Measurements from ENCODE around the gene SERPINB2.

SERPINB2 gene, protein sequence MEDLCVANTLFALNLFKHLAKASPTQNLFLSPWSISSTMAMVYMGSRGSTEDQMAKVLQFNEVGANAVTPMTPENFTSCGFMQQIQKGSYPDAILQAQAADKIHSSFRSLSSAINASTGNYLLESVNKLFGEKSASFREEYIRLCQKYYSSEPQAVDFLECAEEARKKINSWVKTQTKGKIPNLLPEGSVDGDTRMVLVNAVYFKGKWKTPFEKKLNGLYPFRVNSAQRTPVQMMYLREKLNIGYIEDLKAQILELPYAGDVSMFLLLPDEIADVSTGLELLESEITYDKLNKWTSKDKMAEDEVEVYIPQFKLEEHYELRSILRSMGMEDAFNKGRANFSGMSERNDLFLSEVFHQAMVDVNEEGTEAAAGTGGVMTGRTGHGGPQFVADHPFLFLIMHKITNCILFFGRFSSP

DNA sequence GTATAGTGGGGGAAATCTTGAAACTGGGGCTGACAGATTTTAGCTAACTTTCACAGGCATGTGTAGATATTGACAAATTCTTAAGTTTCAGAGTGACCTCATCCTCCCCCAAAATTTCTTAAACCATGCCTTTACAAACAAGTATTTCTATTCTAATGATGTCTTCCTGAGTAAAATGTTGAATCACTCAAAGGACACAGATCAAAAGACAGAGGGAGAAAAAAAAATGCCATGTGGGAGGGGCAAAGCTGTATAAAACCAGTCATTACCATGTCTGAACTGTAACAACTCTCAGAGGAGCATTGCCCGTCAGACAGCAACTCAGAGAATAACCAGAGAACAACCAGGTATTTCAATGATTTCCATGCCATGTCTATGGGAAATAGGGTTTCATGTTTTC is at the start of gene SERPINB2:
SERPINB2 (plus strand) TSS at position 282 of the 400 bp plus-strand sequence. CDS start 3,740 bp downstream, outside the sequence.
- peak; percentile 35 for DNase-seq (ENCODE audit: low read depth)

DNA sequence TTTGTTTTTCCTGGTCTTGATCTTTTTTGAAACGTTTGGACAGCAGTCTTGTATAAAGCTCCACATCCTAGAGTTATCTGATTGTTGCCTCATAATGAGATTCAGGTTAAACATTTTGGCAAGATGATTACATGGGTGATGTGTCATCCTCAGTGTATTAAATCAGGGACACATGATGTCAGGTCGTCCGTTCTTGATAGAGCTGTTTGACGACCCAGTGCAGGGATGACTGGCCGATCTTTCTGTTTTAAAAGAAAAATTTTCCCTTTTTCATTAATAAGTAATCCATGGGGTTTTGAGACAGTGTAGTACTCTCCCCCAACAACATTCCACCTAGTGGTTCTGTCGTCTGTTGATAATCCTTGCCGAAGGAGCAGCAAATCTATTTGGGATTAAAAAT is 44.5 kb upstream of the SERPINB2 start:
- no peak for DNase-seq (ENCODE audit: low read depth)

DNA sequence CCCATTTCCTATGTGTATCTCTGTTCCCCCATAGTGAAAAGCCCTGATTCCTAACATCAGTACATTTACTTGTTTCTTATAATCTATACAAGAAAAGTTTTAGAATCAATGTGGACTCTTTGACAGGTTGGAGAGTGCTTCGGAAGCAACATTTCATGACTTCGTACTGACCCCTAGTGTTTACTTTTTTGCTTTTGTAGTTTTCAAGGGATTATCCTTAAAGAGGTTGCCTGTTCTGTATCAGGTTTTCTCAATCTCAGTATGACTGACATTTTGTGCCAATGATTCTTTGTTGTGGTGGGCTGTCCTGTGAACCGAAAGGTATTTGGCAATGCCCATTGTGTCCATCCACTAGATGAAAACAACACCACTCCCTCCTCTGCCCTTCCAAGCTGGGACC is 43.3 kb upstream of the SERPINB2 start:
- peak; percentile 66 for DNase-seq (ENCODE audit: low read depth)

DNA sequence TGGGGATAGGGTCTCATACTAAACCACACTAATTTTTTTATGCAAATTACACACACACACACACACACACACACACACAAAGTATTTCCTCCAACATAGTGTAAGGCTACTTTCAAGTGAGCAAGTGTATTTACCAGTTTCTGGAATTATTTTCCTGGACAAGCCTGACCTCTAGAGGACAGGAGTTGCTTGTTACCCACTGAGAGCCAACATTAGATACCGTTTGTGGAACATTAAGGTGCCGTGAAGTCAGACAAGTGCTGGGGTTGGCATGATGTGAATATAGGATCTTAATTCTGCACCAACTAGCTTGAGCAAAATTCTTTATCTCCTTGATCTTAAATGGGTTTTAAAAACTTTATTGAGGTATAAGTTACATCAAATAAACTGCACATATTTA is 39.3 kb upstream of the SERPINB2 start:
- peak; percentile 75 for DNase-seq (ENCODE audit: low read depth)

DNA sequence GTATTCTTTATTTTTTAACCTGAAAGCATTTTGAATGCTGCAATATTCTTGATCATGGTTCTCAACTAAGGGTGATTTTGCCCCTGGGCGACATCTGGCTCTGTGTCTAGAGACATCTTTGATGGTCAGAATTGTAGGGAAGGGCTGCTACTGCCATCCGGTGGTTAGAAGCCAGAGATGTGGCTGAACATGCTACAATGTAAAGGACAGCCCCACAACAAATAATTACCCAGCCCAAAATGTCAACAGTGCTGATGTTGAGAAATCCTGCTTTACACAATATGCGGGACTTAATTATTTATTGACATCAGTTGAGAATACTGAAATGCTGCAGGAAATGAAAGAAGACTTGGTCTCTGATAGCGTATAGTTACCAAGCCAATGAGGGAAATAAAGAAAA is 37.5 kb upstream of the SERPINB2 start:
- peak; percentile 59 for DNase-seq (ENCODE audit: low read depth)

DNA sequence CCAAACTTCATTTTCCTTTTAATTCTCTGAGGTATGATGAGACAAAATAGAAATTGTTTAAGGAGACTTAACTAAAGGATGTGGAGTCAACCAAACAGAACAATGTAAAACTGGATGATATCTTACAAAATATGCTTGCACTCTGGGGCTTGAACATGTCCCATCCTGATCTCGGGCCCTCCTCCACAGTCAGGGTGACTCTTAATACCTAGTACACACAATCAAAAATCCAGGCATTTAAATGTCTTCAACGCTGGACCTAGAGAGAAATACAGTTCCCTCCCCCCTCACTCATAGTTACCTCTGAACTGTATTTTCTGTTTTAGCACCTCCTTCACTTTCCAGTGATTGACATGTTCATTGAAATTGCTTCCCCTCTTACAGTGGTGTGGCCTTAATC is 36.9 kb upstream of the SERPINB2 start:
- DNase-seq (ENCODE audit: low read depth) = no peak

DNA sequence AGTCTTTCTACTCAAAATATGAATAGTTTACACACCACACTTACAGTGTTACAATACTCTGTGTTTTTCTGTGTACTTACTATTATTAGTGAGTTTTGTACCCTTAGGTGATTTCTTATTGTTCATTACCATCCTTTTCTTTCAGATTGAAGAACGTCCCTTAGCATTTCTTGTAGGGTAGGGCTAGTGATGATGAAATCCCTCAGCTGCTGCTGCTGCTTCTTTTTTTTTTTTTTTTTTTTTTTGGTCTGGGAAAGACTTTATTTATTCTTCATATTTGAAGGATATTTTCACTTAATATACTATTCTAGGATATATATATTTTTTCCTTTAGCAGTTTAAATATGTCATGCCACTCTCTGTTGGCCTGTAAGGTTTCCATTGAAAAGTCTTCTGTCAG is 29.0 kb upstream of the SERPINB2 start:
- no peak for DNase-seq (ENCODE audit: low read depth)

DNA sequence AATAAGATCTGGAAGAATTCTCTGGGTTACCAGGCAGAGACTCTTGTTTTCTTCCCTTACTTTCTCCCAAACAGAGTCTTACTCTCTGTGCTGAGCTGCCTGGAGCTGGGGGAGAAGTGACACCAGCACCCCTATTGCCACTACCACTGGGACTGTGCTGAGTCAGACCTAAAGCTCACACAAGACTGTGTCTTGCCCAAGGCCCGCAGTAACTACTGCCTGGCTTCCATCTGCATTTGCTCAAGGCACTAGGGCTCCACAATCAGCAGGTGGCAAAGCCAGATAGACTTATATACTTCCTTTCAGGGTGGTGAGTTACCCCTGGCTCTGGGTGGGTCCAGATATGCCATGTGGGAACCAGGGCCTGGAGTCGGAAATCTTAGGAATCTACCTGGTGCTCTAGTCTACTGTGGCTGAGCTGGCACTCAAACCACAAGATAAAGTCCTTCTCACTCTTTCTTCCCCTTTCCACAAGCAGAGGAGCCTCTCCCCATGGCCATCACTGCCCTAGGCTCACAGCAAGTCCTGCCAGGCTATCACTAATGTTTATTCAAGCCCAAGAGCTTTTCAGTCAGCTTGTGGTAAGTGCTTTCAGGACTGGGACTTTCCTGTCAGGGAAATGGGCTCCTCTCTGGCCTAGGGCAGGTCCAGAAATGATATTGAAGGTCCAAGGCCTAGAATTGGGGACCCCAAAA is 27.6 kb upstream of the SERPINB2 start:
- no peak for DNase-seq (ENCODE audit: low read depth)

DNA sequence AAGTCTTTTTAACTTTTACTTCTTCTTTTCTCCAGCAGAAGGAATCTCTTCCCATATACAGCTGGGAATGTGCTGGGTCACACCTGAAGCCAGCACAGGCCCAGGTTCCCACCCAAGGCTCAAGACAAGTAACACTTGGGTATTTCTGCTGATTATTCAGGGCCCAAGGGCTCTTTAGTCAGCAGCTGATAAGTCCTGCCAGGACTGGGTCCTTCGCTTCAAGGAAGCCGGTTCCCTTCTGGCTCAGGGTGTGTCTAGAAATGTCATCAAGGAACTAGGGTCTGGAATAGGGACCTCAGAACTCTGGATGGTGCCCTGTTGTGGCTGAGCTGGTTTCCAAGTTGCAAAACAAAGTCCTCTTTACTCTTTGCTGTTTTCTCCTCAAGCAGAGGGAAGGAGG is 27.0 kb upstream of the SERPINB2 start:
- DNase-seq (ENCODE audit: low read depth) = no peak

DNA sequence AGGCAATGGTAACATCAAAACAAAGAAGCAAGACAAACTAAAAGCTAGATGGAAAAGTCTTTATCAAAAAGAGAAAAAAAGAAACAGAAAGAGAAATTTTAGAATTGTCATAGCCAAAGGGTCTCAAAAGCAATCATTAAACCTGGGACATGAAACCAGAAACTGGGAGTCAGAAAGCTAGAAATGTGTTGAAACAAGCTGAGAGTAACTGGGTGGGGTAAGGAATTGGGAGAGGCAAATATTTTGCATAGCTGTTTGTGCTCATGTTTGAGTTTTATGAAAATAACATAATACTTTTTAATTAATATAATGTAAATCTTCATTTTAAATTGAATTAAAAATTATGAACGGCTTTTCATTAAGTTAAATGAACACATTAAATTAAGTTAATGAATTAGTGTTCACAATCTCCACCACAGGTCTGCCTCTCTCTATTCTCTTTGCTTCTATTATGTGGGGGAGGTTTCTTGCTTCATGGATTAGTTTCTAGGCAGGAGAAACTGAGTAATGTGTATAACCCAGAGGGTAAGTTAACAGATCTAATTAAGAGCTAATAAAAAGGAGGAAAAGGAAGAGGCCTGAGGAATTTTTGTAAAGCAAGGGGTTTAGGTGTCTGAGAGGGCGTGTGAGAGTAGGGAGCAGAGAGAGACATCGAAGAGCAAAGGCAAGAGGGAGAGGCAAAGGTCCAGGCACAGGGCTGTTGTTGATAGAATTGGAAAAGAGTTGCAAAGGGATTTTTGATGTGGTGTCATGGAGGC is 20.0 kb upstream of the SERPINB2 start:
- DNase-seq (ENCODE audit: low read depth) = no peak

DNA sequence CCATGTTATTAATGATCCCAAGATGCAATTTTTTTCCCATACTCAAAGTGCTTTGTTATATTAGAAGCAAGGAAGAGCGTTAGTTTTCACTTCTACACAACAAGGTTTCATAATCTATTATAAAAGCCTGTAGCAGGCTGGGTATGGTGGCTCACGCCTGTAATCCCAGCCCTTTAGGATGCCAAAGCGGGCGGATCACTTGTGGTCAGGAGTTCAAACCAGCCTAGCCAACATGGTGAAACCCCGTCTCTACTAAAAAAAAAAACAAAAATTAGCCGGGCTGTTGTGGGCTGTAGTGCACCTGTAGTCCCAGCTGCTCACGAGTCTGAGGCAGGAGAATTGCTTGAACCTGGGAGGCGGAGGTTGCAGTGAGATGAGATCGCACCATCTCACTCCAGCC is 19.0 kb upstream of the SERPINB2 start:
- DNase-seq (ENCODE audit: low read depth) = no peak

DNA sequence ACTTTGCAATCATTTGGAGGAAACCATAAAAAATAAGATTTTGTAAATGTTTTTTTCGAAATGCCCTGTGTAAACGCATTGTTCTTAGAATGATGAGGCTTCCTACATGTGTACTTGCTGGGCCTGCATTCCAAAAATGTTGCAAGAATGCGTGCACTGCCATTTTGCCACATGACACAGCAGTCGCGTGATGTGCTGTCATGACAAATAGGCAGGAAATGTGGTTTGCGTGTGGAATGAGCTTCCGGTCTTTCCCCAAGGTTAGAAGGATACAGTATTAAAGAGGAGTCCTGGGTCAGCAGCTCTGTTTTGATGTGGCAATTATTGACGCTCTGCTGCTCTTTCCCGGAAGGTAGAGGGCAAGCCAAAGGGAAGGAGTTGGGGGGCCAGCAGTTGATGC is 18.1 kb upstream of the SERPINB2 start:
- peak; percentile 94 for DNase-seq (ENCODE audit: low read depth)

DNA sequence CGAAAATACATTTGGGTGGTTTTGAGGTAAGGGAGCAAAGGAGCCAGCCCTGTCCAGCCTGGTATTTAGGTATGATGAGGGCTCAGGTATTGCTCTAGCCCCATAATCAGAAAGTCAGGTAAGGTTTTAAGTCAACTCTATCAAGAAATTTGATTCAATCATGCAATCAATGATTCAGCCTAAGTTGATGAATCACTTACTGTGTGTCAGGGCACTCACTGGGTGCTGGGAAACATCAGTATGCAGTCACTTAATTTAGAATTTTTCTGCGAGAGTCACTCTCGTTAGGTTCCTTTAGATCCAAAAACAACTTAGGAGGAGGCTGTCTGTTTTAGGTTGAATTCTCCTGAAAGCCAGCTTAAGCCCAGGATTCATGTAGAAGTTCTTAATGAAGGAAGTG is 17.7 kb upstream of the SERPINB2 start:
- DNase-seq (ENCODE audit: low read depth) = peak; percentile 77

DNA sequence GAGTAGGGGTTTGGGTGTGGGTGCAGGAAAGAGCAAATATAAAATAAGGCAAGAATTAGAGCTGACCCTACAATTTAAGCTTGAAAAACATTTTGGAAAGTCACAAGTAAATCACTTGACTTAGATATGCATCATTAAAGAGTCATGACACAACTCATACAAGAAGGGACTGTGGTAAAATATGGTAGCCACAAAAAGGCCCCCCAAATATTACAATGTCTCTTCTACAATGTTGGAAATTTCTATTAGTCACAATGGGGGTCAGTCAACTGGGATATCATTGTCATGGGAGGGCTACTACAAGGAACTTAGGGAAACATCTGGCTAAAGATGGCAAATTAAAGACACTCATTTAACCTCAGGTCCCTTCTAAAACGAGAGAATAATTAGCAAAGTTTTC is 15.7 kb upstream of the SERPINB2 start:
- DNase-seq (ENCODE audit: low read depth) = no peak

DNA sequence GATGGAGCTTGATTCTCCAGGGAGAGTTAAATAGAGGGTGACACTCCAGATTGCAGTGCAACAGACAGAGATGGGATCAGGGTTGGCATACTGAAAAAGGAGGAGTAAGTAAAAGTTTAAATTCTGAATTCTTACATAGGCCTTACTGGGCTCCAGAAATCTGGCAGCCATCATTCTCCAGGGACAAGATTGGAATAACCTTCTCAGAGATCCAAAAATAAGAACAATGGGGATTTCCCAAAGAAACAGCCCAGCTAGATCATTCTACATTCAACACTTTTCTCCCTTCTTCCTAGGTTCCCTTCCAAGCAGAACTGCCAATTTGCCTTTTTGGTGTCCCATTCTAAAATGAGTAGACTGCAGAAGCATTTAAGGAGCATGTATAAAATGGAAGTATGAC is 14.9 kb upstream of the SERPINB2 start:
- no peak for DNase-seq (ENCODE audit: low read depth)

DNA sequence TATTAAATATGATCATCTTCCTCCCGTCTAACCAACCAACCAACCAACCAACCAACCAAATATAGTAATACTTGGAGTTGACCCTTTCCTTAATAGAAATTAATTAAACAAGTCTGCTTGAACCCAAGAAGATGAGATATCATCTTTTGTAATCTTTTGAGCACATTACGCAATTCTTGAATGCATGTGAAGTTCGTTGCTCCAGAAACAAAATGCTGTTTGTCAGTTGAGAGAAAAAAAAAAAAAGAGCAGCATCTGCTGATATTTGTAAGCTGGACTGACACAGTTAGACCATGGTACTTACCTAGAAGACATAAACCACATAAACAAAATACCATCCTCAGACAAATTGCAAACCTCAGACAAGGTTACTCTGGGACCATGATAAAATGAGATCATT is 9.2 kb upstream of the SERPINB2 start:
- DNase-seq (ENCODE audit: low read depth) = peak; percentile 34

DNA sequence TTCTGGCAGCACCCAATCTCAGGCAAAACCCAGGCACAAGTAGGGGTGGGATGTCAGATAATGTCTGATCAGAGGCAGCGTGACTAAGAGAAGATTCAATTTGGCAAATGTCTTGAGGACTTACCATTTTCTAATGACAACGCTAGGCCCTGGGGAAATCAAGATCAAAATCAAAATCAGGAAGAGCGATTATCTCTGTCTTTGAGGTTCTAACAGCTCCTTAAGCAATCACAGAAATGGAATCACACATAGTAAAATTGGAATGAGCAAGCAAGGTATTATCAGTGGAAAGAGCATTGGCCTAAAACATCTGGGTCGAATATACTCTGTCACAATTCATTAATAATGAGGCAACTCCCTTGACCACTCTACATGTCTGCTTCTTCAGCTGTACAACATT is 8.6 kb upstream of the SERPINB2 start:
- DNase-seq (ENCODE audit: low read depth) = peak; percentile 11

DNA sequence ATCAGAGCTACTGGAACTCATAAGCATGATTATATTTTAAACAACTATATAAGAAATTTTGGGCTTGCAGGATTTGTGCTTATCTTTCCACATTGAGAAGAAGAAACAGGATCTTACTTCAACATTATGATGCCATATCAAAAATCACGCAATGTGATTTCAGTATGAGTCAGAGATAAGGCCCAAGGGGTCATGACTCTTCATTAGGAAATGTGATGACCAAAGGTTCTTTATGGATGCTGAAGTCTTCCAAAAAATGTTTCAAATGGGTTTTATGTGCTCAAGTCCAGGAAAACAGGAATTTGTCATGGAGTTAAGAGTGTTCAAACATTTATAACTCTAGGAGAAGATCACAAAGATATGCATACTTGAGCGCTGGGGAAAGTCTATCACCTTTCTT is 7.8 kb upstream of the SERPINB2 start:
- peak; percentile 47 for DNase-seq (ENCODE audit: low read depth)

DNA sequence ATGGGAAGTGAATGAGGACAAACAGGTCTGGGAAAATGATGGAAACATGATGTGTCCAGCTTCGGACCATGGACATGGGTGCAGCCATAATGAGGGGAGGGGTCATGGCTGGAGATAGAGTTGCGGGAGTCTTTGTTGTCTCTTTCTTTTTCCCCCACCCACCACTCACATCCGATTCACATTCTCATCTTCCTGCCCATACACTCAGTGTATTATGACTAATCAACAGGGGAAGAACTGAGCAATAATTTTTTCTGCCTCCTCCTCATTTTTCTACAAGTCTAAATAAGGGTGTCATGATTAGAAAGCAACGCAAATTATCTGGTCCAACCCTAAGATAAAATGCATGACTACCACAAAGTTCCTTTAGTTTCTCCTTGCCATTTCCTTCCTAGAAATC is 5.7 kb upstream of the SERPINB2 start:
- DNase-seq (ENCODE audit: low read depth) = peak; percentile 48

DNA sequence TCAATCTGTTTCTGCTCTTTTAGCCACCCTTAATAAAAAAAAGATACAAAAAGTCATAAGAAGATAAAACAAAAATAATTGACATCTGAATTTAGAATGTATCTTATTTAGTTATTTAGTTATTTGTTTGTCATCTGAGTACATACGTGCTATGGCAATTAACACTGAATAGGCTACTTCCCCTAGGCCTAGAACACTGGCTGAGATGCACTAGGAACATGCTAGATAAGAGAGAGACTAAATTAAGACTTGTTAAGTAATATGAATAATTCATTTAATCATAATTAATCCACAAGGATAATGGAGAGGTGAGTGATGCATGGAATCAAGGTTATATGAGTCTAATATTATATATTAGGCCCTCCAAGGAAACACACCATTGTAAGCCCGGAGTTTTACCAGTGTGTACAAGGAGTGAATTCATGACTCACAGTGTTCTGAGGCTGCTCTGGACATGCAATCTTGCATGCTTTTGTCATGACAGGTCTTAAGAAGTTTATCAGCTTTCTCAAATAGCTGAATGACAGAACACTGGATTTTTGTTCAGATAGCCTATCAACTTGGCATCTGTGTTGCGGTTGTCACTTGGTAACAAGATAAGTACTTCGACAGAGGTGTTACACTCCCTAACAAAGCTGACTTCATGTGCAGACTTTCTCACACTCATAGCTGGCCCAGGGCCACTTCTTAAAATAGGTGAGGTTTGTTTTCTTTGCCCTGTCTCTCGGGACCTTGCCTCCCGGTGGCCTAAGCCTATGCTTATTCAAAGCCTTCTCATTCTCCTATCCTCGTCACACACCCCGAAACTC is 5.0 kb upstream of the SERPINB2 start:
- DNase-seq (ENCODE audit: low read depth) = peak; percentile 94

DNA sequence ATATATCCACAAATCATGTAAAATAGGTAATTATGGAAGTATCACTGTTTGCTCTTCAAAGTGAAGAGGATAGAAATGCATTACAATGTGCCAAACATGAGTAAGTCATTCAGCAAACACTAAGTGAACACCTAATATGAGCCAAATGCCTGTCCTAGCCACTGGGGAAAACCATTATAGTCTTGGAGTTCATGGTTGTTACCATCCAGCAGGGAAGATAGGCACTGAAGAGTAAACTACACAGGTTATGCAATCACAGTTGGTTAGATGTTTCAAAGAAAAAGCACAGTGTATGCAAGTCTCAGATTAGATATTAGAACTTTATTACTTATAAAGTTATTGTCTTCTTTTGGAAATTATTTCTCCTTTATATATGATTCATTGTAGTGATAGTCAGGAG is 3.9 kb upstream of the SERPINB2 start:
- DNase-seq (ENCODE audit: low read depth) = no peak
